ENCODE data around the gene KMT2E. TPM values are rescaled to one million over a fixed set of nuclear protein-coding genes. Genes with fewer than 3 reads are reported as not detected.

The KMT2E gene
- total RNA-seq, 2 donors from 2014 or later, result 83.7 to 102 TPM

GRCh38 chr7:105096306-105096705 lies 82.3 kb downstream of the KMT2E start:
- peak overlapping the region; percentile 2 to 49 for H3K27ac ChIP-seq
- H3K36me3 ChIP-seq, result peaks cover 0 to 4% of the 10 kb centered on the region in 2 donors
- no peaks in the 10 kb centered on the region for H3K27me3 ChIP-seq (replicated peaks; ENCODE audit: insufficient read depth)
- no peak for DNase-seq (ENCODE audit: low spot score)
- no peaks in the 10 kb centered on the region for H3K9me3 ChIP-seq
- no peak overlapping the region for H3K4me3 ChIP-seq
- TF ChIP-seq POLR2A (IDR thresholded peaks at IDR 0.05) (no peak), POLR2AphosphoS5 (IDR thresholded peaks at IDR 0.05) (peak; percentile 8)
- TF ChIP-seq, protein P1, sequence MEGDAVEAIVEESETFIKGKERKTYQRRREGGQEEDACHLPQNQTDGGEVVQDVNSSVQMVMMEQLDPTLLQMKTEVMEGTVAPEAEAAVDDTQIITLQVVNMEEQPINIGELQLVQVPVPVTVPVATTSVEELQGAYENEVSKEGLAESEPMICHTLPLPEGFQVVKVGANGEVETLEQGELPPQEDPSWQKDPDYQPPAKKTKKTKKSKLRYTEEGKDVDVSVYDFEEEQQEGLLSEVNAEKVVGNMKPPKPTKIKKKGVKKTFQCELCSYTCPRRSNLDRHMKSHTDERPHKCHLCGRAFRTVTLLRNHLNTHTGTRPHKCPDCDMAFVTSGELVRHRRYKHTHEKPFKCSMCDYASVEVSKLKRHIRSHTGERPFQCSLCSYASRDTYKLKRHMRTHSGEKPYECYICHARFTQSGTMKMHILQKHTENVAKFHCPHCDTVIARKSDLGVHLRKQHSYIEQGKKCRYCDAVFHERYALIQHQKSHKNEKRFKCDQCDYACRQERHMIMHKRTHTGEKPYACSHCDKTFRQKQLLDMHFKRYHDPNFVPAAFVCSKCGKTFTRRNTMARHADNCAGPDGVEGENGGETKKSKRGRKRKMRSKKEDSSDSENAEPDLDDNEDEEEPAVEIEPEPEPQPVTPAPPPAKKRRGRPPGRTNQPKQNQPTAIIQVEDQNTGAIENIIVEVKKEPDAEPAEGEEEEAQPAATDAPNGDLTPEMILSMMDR (IDR thresholded peaks at IDR 0.05), result no peak
- intact Hi-C loops (cut with DNase I), result no loop called here
- WGBS, result 54% methylated on average over 3 of the region's 3 CpGs
- no peaks in the 10 kb centered on the region for H3K4me1 ChIP-seq (replicated peaks)

DNA sequence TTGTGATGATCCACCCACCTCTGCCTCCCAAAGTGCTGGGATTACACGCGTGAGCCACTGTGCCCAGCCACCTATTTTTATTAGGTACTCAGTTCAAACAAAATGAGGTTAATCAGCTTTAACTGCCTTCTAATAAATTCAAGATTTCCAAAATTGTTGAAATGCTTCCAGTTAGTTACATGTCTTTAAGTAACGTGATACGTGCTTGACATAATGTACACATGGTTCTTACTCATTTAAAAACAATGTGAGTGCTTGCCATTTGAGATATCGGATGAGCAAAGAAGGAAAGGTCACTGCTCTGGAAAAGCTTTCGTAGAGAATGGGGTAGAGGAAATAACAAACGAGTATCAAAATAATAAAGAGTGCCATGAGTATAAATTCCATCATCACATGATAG lies 83.6 kb downstream of the KMT2E start:
- 24% methylated on average over 7 of the region's 7 CpGs for WGBS
- Histone ChIP-seq H3K4me1 (replicated peaks) (no peaks in the 10 kb centered on the region), H3K36me3 (no peaks in the 10 kb centered on the region), H3K9me3 (no peaks in the 10 kb centered on the region), H3K4me3 (no peak overlapping the region), H3K27me3 (replicated peaks; ENCODE audit: insufficient read depth) (no peaks in the 10 kb centered on the region), H3K27ac (peak overlapping the region; percentile 2 to 49)
- TF ChIP-seq, protein P1 (IDR thresholded peaks at IDR 0.05), result no peak
- peak; percentile 58 for TF ChIP-seq POLR2AphosphoS5 (IDR thresholded peaks at IDR 0.05)
- DNase-seq (ENCODE audit: low spot score), result no peak
- intact Hi-C loops (cut with DNase I), result no loop called here

DNA sequence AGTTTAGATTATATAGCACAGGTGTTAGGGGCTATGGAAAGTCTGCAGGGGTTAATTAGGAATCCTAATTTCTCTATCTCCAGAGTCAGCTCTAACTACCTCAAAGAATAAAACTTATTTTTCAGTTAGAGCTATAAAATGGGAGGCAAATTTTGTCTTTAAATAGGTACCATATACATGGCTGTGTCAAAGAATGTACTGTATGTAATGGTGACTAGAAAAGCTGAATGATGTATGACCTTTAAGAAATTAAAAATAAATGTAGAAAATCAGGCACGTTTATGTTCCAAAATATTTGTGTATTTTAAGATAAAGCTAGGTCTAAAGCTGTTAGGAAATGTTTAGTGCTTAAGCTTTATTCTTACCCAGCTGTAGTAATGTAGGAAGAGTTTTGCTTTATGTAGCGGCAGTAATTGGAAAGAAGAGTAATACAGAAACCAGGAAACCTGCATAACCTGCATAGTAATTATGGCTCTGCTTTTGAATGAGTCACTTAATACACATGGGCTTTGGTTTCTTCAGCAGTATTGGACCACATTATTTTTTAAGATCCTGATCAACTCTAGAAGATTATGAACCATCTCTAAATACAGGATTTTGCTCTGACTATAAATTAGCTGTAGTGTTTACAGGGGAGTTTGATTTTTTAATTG lies 85.0 kb downstream of the KMT2E start:
- WGBS, result 78% methylated on average over 2 of the region's 2 CpGs
- intact Hi-C loops (cut with DNase I), result no loop called here
- no peaks in the 10 kb centered on the region for H3K9me3 ChIP-seq
- DNase-seq (ENCODE audit: low spot score), result no peak
- no peaks in the 10 kb centered on the region for H3K36me3 ChIP-seq
- TF ChIP-seq POLR2AphosphoS5 (IDR thresholded peaks at IDR 0.05) (peak; percentile 17), POLR2A (IDR thresholded peaks at IDR 0.05) (no peak)
- TF ChIP-seq, protein P1 (IDR thresholded peaks at IDR 0.05), result no peak
- peaks cover 4% of the 10 kb centered on the region for H3K4me1 ChIP-seq (replicated peaks)
- H3K27me3 ChIP-seq (replicated peaks; ENCODE audit: insufficient read depth), result no peaks in the 10 kb centered on the region
- H3K27ac ChIP-seq, result peak overlapping the region in 1 of 2 donors; percentile 8
- no peak overlapping the region for H3K4me3 ChIP-seq

DNA sequence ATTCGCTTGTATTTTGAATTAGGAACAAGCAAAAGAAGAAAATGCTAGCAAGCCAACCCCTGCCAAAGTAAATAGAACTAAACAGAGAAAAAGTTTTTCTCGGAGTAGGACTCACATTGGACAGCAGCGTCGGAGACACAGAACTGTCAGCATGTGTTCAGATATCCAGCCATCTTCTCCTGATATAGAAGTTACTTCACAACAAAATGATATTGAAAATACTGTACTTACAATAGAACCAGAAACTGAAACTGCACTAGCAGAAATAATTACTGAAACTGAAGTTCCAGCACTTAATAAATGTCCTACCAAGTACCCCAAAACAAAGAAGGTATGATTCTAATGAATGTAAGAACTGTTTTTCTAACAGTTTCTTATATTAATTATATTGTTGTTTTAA lies 87.9 kb downstream of the KMT2E start:
- H3K4me1 ChIP-seq (replicated peaks), result peaks cover 7% of the 10 kb centered on the region
- H3K27ac ChIP-seq, result no peak overlapping the region
- intact Hi-C loops (cut with DNase I), result loop anchor here (10.0 kb wide), 1 partner anchor 87 kb away; the partner anchor contains the start of gene KMT2E
- TF ChIP-seq, protein P1 (IDR thresholded peaks at IDR 0.05), result no peak
- no peak for TF ChIP-seq POLR2A (IDR thresholded peaks at IDR 0.05)
- TF ChIP-seq POLR2AphosphoS5 (IDR thresholded peaks at IDR 0.05), result no peak
- no peak for DNase-seq (ENCODE audit: low spot score)
- 31% methylated on average over 4 of the region's 4 CpGs for WGBS
- no peaks in the 10 kb centered on the region for H3K36me3 ChIP-seq
- H3K27me3 ChIP-seq (replicated peaks; ENCODE audit: insufficient read depth), result no peaks in the 10 kb centered on the region
- no peak overlapping the region for H3K4me3 ChIP-seq
- no peaks in the 10 kb centered on the region for H3K9me3 ChIP-seq

All from prostate gland (tissue), 2 donors.